CD8-positive, alpha-beta memory T cell (primary cell): ENCODE measurements around the gene PLOD1. TPM values are rescaled to one million over a fixed set of nuclear protein-coding genes. Genes with fewer than 3 reads are reported as not detected.

ENCODE experiments used
- CTCF ChIA-PET: fragments of 350-600 bp; sonication (Branson Sonifier 250); formaldehyde crosslinking; loops from one replicate; lab custom pipeline; 2021; ENCODE audit warnings: antibody characterized with exemption; lab: Charles Lee
- POLR2A ChIA-PET: fragments of 350-600 bp; sonication (Branson Sonifier 250); formaldehyde crosslinking; loops from one replicate; lab custom pipeline; 2021; ENCODE audit warnings: antibody characterized with exemption; lab: Charles Lee
- DNase-seq, 5 donors: peaks; one replicate each; pipeline versions ENCODE4 v3.0.0 to v3.0.0-alpha.2; 2020 to 2022; ENCODE audit warnings: mixed read lengths in 1 of 5
- H3K27ac ChIP-seq: one replicate; pipeline ENCODE4 v1.7.0; 2013; ENCODE audit warnings: low read depth, mild to moderate bottlenecking, low read length, moderate library complexity
- H3K27me3 ChIP-seq: 2 replicates; pipeline ENCODE4 v1.7.0; 2013; ENCODE audit warnings: low read length, mild to moderate bottlenecking; ENCODE audit not compliant: insufficient read depth, poor library complexity, severe bottlenecking
- H3K36me3 ChIP-seq: 2 replicates; pipeline ENCODE4 v1.7.0; 2013; ENCODE audit warnings: mild to moderate bottlenecking, low read length, moderate library complexity; ENCODE audit not compliant: insufficient read depth
- H3K4me1 ChIP-seq: 2 replicates; pipeline ENCODE4 v1.7.0; 2013; ENCODE audit warnings: mild to moderate bottlenecking, low read length, moderate library complexity; ENCODE audit not compliant: insufficient read depth
- H3K4me3 ChIP-seq: 2 replicates; pipeline ENCODE4 v1.7.0; 2013; ENCODE audit warnings: mild to moderate bottlenecking, low read length
- H3K9me3 ChIP-seq: 2 replicates; pipeline ENCODE4 v1.7.0; 2013; ENCODE audit warnings: mild to moderate bottlenecking, low read length
- H3K27ac Mint-ChIP-seq, 8 donors: one replicate each; pipeline ENCODE4 v1.8.0; 2020 to 2021; ENCODE audit warnings: mixed read lengths in 8 of 8, mild to moderate bottlenecking in 6 of 8, inconsistent platforms in 3 of 8, moderate library complexity in 3 of 8
- H3K27me3 Mint-ChIP-seq, 2 donors: one replicate each; pipeline ENCODE4 v1.8.0; 2020 to 2021; ENCODE audit warnings: mixed read lengths in 2 of 2, mild to moderate bottlenecking in 1 of 2, moderate library complexity in 1 of 2
- H3K36me3 Mint-ChIP-seq, 3 donors: one replicate each; pipeline ENCODE4 v1.8.0; 2020 to 2021; ENCODE audit warnings: mixed read lengths in 3 of 3, inconsistent platforms in 1 of 3, mild to moderate bottlenecking in 1 of 3
- H3K4me1 Mint-ChIP-seq, 3 donors: one replicate each; pipeline ENCODE4 v1.8.0; 2020 to 2021; ENCODE audit warnings: mixed read lengths in 3 of 3, inconsistent platforms in 1 of 3, mild to moderate bottlenecking in 1 of 3
- H3K4me3 Mint-ChIP-seq, 7 donors: one replicate each; pipeline ENCODE4 v1.8.0; 2020 to 2021; ENCODE audit warnings: mixed read lengths in 7 of 7, mild to moderate bottlenecking in 6 of 7, moderate library complexity in 4 of 7, inconsistent platforms in 2 of 7
- H3K9me3 Mint-ChIP-seq, 5 donors: one replicate each; pipeline ENCODE4 v1.8.0; 2020 to 2022; ENCODE audit warnings: mixed read lengths in 5 of 5, mild to moderate bottlenecking in 3 of 5, moderate library complexity in 2 of 5, inconsistent platforms in 1 of 5
- polyA plus RNA-seq: library from polyadenylated mRNA; unstranded; fragments of 300-500 nt; fragmentation: Illumina TruSeq; gene quantifications from one replicate; pipeline ENCODE4 v1.2.3, GENCODE V29; 2021
- total RNA-seq, 2 experiments: library from RNA; stranded (reverse); gene quantifications; one replicate each; pipeline ENCODE4 v1.2.3, GENCODE V29; 2021

Gene PLOD1
- total and polyA plus RNA-seq, 3 experiments from 2014 or later: 9.4 to 31.0 (median 25.8) TPM

DNA sequence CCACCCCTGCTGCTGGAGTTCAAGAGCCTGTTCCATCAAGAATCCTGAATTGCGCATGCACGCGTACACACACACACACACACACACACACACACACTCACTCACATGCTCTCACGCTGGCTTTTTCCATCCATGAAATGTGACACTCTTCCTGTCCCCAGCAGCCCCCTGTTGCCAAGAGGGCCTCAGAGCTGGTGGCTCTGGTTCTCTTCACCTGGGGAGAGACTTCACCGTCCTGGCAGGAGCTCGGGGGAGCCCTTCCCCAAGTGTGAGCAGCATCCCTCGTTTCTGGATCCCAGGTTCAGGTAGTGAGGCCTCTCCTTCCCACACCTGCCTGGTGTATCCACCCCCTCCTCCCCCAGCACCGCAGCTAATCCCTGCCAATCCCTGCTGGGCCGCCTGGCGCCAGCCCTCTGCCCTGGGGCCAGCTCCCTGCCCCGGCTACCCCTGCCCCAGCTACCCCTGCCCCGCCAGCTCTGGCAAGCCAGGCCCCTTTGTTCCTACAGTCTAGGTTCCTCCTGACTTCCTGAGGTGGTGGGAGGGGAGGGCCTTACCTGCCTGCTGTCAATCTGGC lies 9.9 kb downstream of the PLOD1 start:
- no peak overlapping the region for H3K4me3 ChIP-seq
- DNase-seq: no peak
- no peaks in the 10 kb centered on the region for H3K4me1 Mint-ChIP-seq
- no peaks in the 10 kb centered on the region for H3K36me3 ChIP-seq
- H3K27me3 ChIP-seq: no peaks in the 10 kb centered on the region
- no peak overlapping the region for H3K4me3 Mint-ChIP-seq
- POLR2A ChIA-PET: interaction anchor here (0.6 kb wide), 1 partner anchor 43 kb away, joined by 8 read pairs; no protein-coding TSS in a partner anchor
- H3K9me3 ChIP-seq: no peaks in the 10 kb centered on the region
- no peaks in the 10 kb centered on the region for H3K36me3 Mint-ChIP-seq
- no peaks in the 10 kb centered on the region for H3K9me3 Mint-ChIP-seq
- H3K27ac Mint-ChIP-seq: no peak overlapping the region
- H3K27me3 Mint-ChIP-seq: peaks cover 0 to 2% of the 10 kb centered on the region in 2 donors
- CTCF ChIA-PET: no interaction called here
- H3K4me1 ChIP-seq: no peaks in the 10 kb centered on the region
- H3K27ac ChIP-seq: no peak overlapping the region

DNA sequence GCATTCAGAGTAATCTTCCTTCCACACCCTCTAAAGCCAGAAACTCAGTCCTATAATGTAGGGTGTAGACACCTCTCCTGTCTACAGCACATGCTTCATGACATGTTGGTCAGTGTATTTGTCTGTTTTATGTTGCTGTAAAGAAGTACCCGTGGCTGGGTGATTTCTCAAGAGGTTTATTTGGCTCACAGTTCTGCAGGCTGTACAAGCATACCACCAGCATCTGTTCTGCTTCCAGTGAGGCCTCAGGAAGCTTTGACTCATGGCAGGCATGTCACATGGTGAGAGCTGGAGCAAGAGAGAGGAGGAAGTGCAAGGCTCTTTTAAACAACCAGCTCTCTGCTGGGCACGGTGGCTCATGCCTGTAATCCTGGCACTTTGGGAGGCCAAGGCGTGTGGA lies 12.1 kb downstream of the PLOD1 start:
- Histone ChIP-seq H3K27ac (no peak overlapping the region), H3K27me3 (no peaks in the 10 kb centered on the region), H3K4me3 (no peak overlapping the region), H3K36me3 (no peaks in the 10 kb centered on the region), H3K4me1 (no peaks in the 10 kb centered on the region), H3K9me3 (no peaks in the 10 kb centered on the region)
- Mint-ChIP-seq H3K4me3 (no peak overlapping the region), H3K36me3 (no peaks in the 10 kb centered on the region), H3K9me3 (no peaks in the 10 kb centered on the region), H3K27ac (peak overlapping the region in 1 of 8 donors; percentile 50), H3K4me1 (no peaks in the 10 kb centered on the region), H3K27me3 (peaks cover 0 to 4% of the 10 kb centered on the region in 2 donors)
- no peak for DNase-seq
- POLR2A ChIA-PET: no interaction called here
- CTCF ChIA-PET: no interaction called here

DNA sequence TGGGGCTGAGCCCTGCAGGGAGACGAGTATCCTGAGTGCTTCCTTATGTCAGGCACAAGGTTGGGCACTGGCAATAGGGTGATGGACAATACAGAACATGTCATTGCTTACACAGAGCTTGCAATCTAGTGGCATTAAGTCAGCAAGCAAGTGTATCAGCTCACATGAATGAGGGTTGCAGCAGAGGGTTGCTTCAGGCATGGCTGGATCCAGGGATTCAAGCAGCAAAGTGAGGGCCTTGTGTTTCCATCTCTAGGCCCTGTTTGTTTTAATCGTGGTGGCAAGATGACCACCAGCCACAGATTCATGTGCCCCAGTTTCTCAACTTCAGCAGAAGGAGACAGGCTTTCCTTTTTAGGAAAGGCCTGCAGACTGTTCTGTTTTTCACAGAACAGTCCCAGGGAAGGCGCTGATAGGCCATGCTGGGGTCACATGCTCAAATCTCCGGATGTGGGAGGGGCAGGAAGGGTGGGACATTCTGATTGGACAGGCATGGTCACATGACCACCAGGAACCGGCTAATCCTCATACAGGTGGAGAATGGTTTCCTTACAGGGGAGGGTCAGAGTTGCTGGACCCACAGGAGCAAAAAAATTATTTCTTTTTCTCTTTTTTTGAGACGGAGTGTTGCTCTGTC lies 14.4 kb downstream of the PLOD1 start:
- DNase-seq: no peak
- no peaks in the 10 kb centered on the region for H3K36me3 Mint-ChIP-seq
- no peaks in the 10 kb centered on the region for H3K27me3 ChIP-seq
- no peak overlapping the region for H3K27ac ChIP-seq
- H3K4me3 ChIP-seq: no peak overlapping the region
- H3K4me1 ChIP-seq: no peaks in the 10 kb centered on the region
- no peaks in the 10 kb centered on the region for H3K4me1 Mint-ChIP-seq
- H3K27me3 Mint-ChIP-seq: peaks cover 0 to 4% of the 10 kb centered on the region in 2 donors
- no peak overlapping the region for H3K27ac Mint-ChIP-seq
- H3K9me3 Mint-ChIP-seq: no peaks in the 10 kb centered on the region
- CTCF ChIA-PET: no interaction called here
- H3K9me3 ChIP-seq: no peaks in the 10 kb centered on the region
- H3K36me3 ChIP-seq: no peaks in the 10 kb centered on the region
- POLR2A ChIA-PET: interaction anchor here (0.7 kb wide), 1 partner anchor 929 kb away, joined by 3 read pairs; no protein-coding TSS in a partner anchor
- no peak overlapping the region for H3K4me3 Mint-ChIP-seq

DNA sequence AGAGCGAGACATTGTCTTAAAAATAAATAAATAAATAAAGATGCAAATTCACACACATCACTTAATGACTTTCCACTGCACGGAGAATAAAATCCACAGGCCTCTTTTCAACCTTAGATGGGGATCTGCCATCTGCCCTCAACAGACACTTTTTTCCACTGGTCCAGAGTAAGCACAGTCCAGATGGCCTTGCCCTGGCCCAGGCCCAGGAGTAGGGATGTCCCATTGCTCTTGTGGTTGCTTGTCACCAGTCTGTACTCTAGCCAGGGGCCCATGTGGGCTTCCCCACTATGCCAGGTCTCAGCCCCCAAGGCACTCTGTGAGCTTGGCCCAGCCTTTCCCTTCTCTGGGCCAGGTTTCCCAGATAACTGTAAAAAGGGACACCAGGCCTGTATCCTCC lies 17.4 kb downstream of the PLOD1 start:
- Mint-ChIP-seq H3K27ac (peak overlapping the region in 1 of 8 donors; percentile 92), H3K4me3 (no peak overlapping the region), H3K27me3 (peaks cover 0 to 4% of the 10 kb centered on the region in 2 donors), H3K9me3 (no peaks in the 10 kb centered on the region), H3K36me3 (no peaks in the 10 kb centered on the region), H3K4me1 (no peaks in the 10 kb centered on the region)
- Histone ChIP-seq H3K27ac (no peak overlapping the region), H3K9me3 (no peaks in the 10 kb centered on the region), H3K36me3 (no peaks in the 10 kb centered on the region), H3K27me3 (no peaks in the 10 kb centered on the region), H3K4me1 (no peaks in the 10 kb centered on the region), H3K4me3 (no peak overlapping the region)
- ChIA-PET POLR2A (no interaction called here), CTCF (no interaction called here)
- no peak for DNase-seq

DNA sequence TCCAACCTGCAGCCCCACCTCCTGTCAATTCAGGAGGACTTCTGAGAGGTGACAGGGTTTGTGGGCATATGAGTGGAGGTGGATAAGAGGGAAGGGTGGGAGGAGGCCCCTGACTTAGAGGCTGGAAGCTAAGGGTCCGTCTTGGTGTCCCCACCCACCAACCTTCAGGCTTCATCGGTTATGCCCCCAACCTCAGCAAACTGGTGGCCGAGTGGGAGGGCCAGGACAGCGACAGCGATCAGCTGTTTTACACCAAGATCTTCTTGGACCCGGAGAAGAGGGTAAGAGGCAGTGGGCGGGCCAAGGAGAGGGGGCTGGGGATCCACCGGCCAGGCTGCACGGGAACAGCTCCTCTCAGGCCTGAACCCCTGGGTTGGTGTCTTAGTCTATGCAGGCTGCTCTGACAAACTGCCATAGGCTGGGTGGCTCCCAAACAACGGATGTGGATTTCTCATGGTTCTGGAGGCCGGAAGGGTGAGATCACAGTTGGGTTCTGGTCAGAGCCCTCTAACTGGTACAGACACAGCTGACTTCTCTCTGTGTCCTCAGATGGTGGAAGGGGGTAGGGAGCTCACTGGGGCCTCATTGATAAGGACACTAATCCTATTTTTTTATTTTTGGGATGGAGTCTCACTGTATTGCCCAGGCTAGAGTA lies 18.1 kb downstream of the PLOD1 start:
- Histone ChIP-seq H3K27ac (no peak overlapping the region), H3K9me3 (no peaks in the 10 kb centered on the region), H3K36me3 (no peaks in the 10 kb centered on the region), H3K4me3 (no peak overlapping the region), H3K4me1 (no peaks in the 10 kb centered on the region), H3K27me3 (no peaks in the 10 kb centered on the region)
- POLR2A ChIA-PET: no interaction called here
- Mint-ChIP-seq H3K27ac (peak overlapping the region in 4 of 8 donors; percentile 4 to 38 (median 34)), H3K9me3 (no peaks in the 10 kb centered on the region), H3K27me3 (peaks cover 0 to 4% of the 10 kb centered on the region in 2 donors), H3K4me3 (peak overlapping the region in 5 of 7 donors; percentile 23 to 70 (median 44)), H3K4me1 (no peaks in the 10 kb centered on the region), H3K36me3 (no peaks in the 10 kb centered on the region)
- no peak for DNase-seq
- CTCF ChIA-PET: no interaction called here

DNA sequence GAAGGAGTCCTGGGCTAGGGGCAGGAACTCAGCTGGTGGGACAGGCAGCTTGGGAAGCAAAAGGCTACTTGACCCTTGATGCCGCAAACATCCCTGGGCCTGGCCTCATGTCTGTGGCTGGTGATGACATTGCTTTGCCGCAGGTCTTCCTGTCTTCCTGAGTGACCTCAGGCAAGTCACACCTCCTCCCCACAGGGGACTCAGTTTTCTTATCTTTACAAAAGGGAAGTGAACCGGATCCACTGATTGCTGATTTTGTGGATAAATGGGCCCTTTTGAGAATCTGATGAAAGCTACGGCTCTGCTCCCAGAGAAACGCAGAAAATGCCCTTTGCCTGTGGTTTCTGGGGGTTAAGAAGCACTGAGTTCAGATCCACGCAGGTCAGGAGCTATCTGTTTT lies 20.7 kb downstream of the PLOD1 start:
- Mint-ChIP-seq H3K36me3 (peaks cover 0 to under 1% (median 0%) of the 10 kb centered on the region in 3 donors), H3K9me3 (no peaks in the 10 kb centered on the region), H3K27me3 (peaks cover 0 to 1% of the 10 kb centered on the region in 2 donors), H3K27ac (no peak overlapping the region), H3K4me3 (peak overlapping the region in 1 of 7 donors; percentile 57), H3K4me1 (no peaks in the 10 kb centered on the region)
- DNase-seq: no peak
- ChIA-PET POLR2A (no interaction called here), CTCF (no interaction called here)
- Histone ChIP-seq H3K36me3 (no peaks in the 10 kb centered on the region), H3K27me3 (no peaks in the 10 kb centered on the region), H3K27ac (no peak overlapping the region), H3K4me1 (no peaks in the 10 kb centered on the region), H3K4me3 (no peak overlapping the region), H3K9me3 (no peaks in the 10 kb centered on the region)

DNA sequence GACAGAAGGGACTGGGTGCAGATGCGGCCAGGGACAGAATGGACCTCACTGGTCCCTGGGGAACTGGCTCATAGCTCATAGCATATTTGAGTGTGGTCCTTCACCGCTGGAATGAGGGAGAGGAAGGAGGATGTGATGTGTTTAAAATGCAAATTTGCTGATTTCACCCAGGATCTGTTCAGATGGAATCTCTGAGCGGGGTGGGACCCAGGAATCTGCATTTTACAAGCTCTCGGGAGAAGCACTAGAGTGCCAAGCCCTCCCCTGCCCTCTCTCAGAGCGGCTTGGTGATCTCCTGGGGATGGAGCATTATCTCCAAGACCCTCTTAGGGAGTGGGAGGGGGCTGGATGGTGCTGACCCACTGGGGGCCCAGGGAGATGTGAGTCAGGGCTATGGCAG lies 22.9 kb downstream of the PLOD1 start:
- no peak for DNase-seq
- Mint-ChIP-seq H3K36me3 (peaks cover 0 to 2% (median 0%) of the 10 kb centered on the region in 3 donors), H3K27me3 (no peaks in the 10 kb centered on the region), H3K27ac (peak overlapping the region in 2 of 8 donors; percentile 52 to 85), H3K9me3 (no peaks in the 10 kb centered on the region), H3K4me3 (no peak overlapping the region), H3K4me1 (no peaks in the 10 kb centered on the region)
- H3K27ac ChIP-seq: no peak overlapping the region
- no peaks in the 10 kb centered on the region for H3K4me1 ChIP-seq
- ChIA-PET POLR2A (no interaction called here), CTCF (no interaction called here)
- H3K9me3 ChIP-seq: no peaks in the 10 kb centered on the region
- no peaks in the 10 kb centered on the region for H3K27me3 ChIP-seq
- H3K4me3 ChIP-seq: no peak overlapping the region
- no peaks in the 10 kb centered on the region for H3K36me3 ChIP-seq

DNA sequence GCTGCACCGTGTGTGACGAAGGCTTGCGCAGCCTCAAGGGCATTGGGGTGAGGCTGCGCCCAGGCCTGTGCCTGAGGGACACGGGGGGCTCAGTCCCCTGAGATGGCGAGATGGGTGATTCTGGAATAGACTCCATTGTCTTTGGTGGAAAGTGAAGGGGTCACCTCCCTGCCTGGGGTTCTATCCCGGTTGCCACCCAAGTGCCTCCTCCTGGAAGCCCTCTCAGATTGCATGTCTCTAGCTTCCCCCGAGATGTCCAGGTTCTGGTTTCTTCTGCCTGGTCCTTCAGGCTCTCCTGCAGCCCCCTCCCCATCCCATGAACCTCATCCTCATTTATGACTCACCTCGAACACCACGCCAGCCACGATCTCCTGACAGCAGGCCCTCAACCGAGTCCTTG lies 23.4 kb downstream of the PLOD1 start:
- Mint-ChIP-seq H3K36me3 (peaks cover 0 to 2% (median 0%) of the 10 kb centered on the region in 3 donors), H3K4me3 (no peak overlapping the region), H3K27ac (no peak overlapping the region), H3K27me3 (no peaks in the 10 kb centered on the region), H3K4me1 (no peaks in the 10 kb centered on the region), H3K9me3 (no peaks in the 10 kb centered on the region)
- DNase-seq: no peak
- POLR2A ChIA-PET: no interaction called here
- Histone ChIP-seq H3K4me3 (no peak overlapping the region), H3K4me1 (no peaks in the 10 kb centered on the region), H3K27ac (no peak overlapping the region), H3K36me3 (no peaks in the 10 kb centered on the region), H3K27me3 (no peaks in the 10 kb centered on the region), H3K9me3 (no peaks in the 10 kb centered on the region)
- CTCF ChIA-PET: no interaction called here
